Kidney epithelial cell (primary cell): ENCODE results near the gene CADM2. TPM values are rescaled to one million over a fixed set of nuclear protein-coding genes. Genes with fewer than 3 reads are reported as not detected.

ENCODE experiments used
- DNase-seq: peaks from one replicate; pipeline ENCODE4 v3.0.0-alpha.2; 2010; ENCODE audit warnings: low read depth
- H3K27me3 ChIP-seq: 2 replicates; pipeline ENCODE4 v1.6.0; 2011; ENCODE audit warnings: low read length; ENCODE audit not compliant: control insufficient read depth, insufficient read depth
- H3K36me3 ChIP-seq: 2 replicates; pipeline ENCODE4 v1.5.1; 2011; ENCODE audit warnings: low read length; ENCODE audit not compliant: control insufficient read depth, insufficient read depth
- H3K4me3 ChIP-seq: 2 replicates; pipeline ENCODE4 v1.5.1; 2011; ENCODE audit warnings: low read depth, mild to moderate bottlenecking, control low read depth, low read length
- CTCF ChIP-seq: IDR thresholded peaks from 2 replicates; pipeline ENCODE4 v1.5.1; 2011; ENCODE audit warnings: mild to moderate bottlenecking, moderate library complexity, low read length, control low read depth, inconsistent platforms; ENCODE audit not compliant: insufficient read depth, poor library complexity, severe bottlenecking
- total RNA-seq: library from RNA; depleted of rRNA; stranded (reverse); fragments of >200 nt; gene quantifications from 2 replicates; pipeline ENCODE4 v1.2.3, GENCODE V29; 2015

CADM2 gene
- total RNA-seq, 1 donor from 2014 or later, result 0.42 TPM

GRCh38 chr3:85604641-85605040, 645.9 kb downstream of the CADM2 start:
- no peak overlapping the region for H3K4me3 ChIP-seq
- no peak for DNase-seq

GRCh38 chr3:85605066-85605465, 646.3 kb downstream of the CADM2 start:
- Histone ChIP-seq H3K27me3 (no peaks in the 10 kb centered on the region), H3K36me3 (no peaks in the 10 kb centered on the region), H3K4me3 (no peak overlapping the region)
- DNase-seq, result no peak
- TF ChIP-seq CTCF, result no peak

More at GRCh38 chr3:85604641-85605040, 645.9 kb downstream of the CADM2 start:
- Histone ChIP-seq H3K36me3 (no peaks in the 10 kb centered on the region), H3K27me3 (no peaks in the 10 kb centered on the region)
- TF ChIP-seq CTCF, result no peak

- Histone ChIP-seq H3K27me3 (no peaks in the 10 kb centered on the region), H3K36me3 (no peaks in the 10 kb centered on the region), H3K4me3 (no peak overlapping the region)
- no peak for TF ChIP-seq CTCF
- DNase-seq, result no peak
These were observed 667.9 kb downstream of the CADM2 start for GRCh38 chr3:85626662-85627061.

- DNase-seq, result no peak
- Histone ChIP-seq H3K27me3 (no peaks in the 10 kb centered on the region), H3K4me3 (no peak overlapping the region), H3K36me3 (no peaks in the 10 kb centered on the region)
- no peak for TF ChIP-seq CTCF
These were observed 669.1 kb downstream of the CADM2 start for GRCh38 chr3:85627932-85628331.

- Histone ChIP-seq H3K27me3 (no peaks in the 10 kb centered on the region), H3K36me3 (no peaks in the 10 kb centered on the region), H3K4me3 (no peak overlapping the region)
- DNase-seq, result no peak
- TF ChIP-seq CTCF, result no peak
These were observed 672.3 kb downstream of the CADM2 start for GRCh38 chr3:85631070-85631469.

GRCh38 chr3:85632921-85633320, 674.1 kb downstream of the CADM2 start:
- Histone ChIP-seq H3K4me3 (no peak overlapping the region), H3K36me3 (no peaks in the 10 kb centered on the region), H3K27me3 (no peaks in the 10 kb centered on the region)
- no peak for DNase-seq
- no peak for TF ChIP-seq CTCF
